SK-N-SH treated with all-trans-retinoic acid at 6 μM for 48 hours (cell line): ENCODE data around the gene PGC.

ENCODE experiments used
- ATAC-seq: fragments of 200-7000 bp; cut with Tn5 transposase; 3 replicates; pipeline ENCODE4 v1.9.1; 2020; ENCODE audit warnings: mild to moderate bottlenecking, moderate library complexity
- ARNTL ChIP-seq: fragments of 450-650 bp; formaldehyde crosslinking; IDR thresholded peaks from 2 replicates; pipeline ENCODE4 v1.5.0; 2020; ENCODE audit warnings: low read depth, mild to moderate bottlenecking, moderate library complexity, borderline replicate concordance
- CSDC2 ChIP-seq: fragments of 250-450 bp; sonication (Bioruptor Pico); IDR thresholded peaks from 2 replicates; pipeline ENCODE4 v1.5.0; 2020; ENCODE audit warnings: mild to moderate bottlenecking, moderate library complexity
- ESRRG ChIP-seq: fragments of 250-450 bp; sonication (Bioruptor Pico); IDR thresholded peaks from 2 replicates; pipeline ENCODE4 v1.6.1; 2021; ENCODE audit warnings: mild to moderate bottlenecking
- GLIS3 ChIP-seq: fragments of 250-450 bp; sonication (Bioruptor Pico); IDR thresholded peaks from 2 replicates; pipeline ENCODE4 v1.5.0; 2020; ENCODE audit warnings: mild to moderate bottlenecking, moderate library complexity
- ISL1 ChIP-seq: fragments of 250-450 bp; sonication (Bioruptor Pico); IDR thresholded peaks from 2 replicates; pipeline ENCODE4 v2.1.2; 2022; ENCODE audit warnings: mild to moderate bottlenecking, moderate library complexity
- PPARA ChIP-seq: fragments of 250-450 bp; sonication (Bioruptor Pico); IDR thresholded peaks from 2 replicates; pipeline ENCODE4 v1.5.0; 2020; ENCODE audit warnings: mild to moderate bottlenecking, borderline replicate concordance
- SNAI2 ChIP-seq: fragments of 250-450 bp; sonication (Bioruptor Pico); IDR thresholded peaks from 2 replicates; pipeline ENCODE4 v1.5.0; 2020; ENCODE audit warnings: mild to moderate bottlenecking, moderate library complexity
- TCF4 ChIP-seq: fragments of 250-450 bp; sonication (Bioruptor Pico); IDR thresholded peaks from 2 replicates; pipeline ENCODE4 v1.8.0; 2021; ENCODE audit warnings: mild to moderate bottlenecking, moderate library complexity, borderline replicate concordance
- TOX ChIP-seq: fragments of 250-450 bp; sonication (Bioruptor Pico); IDR thresholded peaks from 2 replicates; pipeline ENCODE4 v1.8.0; 2021; ENCODE audit warnings: mild to moderate bottlenecking, moderate library complexity, borderline replicate concordance
- ZFP3 ChIP-seq: fragments of 250-450 bp; sonication (Bioruptor Pico); IDR thresholded peaks from 2 replicates; pipeline ENCODE4 v1.5.0; 2020; ENCODE audit warnings: mild to moderate bottlenecking, moderate library complexity
- ZNF565 ChIP-seq: fragments of 450-650 bp; formaldehyde crosslinking; conservative IDR thresholded peaks from 2 replicates; pipeline ENCODE4 v1.5.0; 2020; ENCODE audit warnings: low read depth, mild to moderate bottlenecking, moderate library complexity
- TF ChIP-seq, protein P1 (sequence below): fragments of 250-450 bp; sonication (Bioruptor Pico); IDR thresholded peaks from 2 replicates; pipeline ENCODE4 v1.8.0; 2020; ENCODE audit warnings: mild to moderate bottlenecking, moderate library complexity, borderline replicate concordance
- TF ChIP-seq, protein P2 (sequence below): fragments of 250-450 bp; sonication (Bioruptor Pico); IDR thresholded peaks from 2 replicates; pipeline ENCODE4 v1.5.1; 2021; ENCODE audit warnings: mild to moderate bottlenecking, moderate library complexity
- TF ChIP-seq, protein P3 (sequence below): fragments of 250-450 bp; sonication (Bioruptor Pico); IDR thresholded peaks from 2 replicates; pipeline ENCODE4 v1.5.1; 2020; ENCODE audit warnings: low read depth, mild to moderate bottlenecking, moderate library complexity
- TF ChIP-seq, protein P4 (sequence below): fragments of 250-450 bp; sonication (Bioruptor Pico); IDR thresholded peaks from 2 replicates; pipeline ENCODE4 v1.8.0; 2021; ENCODE audit warnings: low read depth, mild to moderate bottlenecking, moderate library complexity, borderline replicate concordance
- TF ChIP-seq, protein P5 (sequence below): fragments of 250-450 bp; sonication (Bioruptor Pico); IDR thresholded peaks from 2 replicates; pipeline ENCODE4 v1.5.0; 2020; ENCODE audit warnings: mild to moderate bottlenecking, moderate library complexity

PGC gene

DNA sequence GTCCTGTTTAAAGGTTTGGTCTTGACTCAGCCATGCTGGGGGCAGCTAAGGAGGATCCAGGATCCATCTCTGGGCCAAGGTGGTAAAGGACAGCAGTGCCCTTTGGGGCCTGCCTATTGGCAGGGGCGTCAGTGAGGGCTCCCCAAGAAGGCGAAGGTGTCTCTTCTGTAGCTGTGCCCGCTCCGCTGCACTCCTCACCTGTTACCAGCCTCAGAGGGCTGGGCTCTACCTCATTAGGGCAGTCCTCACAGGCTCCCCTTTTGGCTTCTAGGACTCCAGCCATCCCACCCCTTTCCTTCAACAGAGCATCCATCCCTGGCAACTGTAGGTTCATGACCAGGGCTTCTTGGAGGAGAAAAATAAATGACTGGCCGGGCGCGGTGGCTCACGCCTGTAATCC, 22.2 kb upstream of the PGC start (continued):
- TF ChIP-seq, protein P1, sequence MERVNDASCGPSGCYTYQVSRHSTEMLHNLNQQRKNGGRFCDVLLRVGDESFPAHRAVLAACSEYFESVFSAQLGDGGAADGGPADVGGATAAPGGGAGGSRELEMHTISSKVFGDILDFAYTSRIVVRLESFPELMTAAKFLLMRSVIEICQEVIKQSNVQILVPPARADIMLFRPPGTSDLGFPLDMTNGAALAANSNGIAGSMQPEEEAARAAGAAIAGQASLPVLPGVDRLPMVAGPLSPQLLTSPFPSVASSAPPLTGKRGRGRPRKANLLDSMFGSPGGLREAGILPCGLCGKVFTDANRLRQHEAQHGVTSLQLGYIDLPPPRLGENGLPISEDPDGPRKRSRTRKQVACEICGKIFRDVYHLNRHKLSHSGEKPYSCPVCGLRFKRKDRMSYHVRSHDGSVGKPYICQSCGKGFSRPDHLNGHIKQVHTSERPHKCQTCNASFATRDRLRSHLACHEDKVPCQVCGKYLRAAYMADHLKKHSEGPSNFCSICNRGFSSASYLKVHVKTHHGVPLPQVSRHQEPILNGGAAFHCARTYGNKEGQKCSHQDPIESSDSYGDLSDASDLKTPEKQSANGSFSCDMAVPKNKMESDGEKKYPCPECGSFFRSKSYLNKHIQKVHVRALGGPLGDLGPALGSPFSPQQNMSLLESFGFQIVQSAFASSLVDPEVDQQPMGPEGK = no peak

DNA sequence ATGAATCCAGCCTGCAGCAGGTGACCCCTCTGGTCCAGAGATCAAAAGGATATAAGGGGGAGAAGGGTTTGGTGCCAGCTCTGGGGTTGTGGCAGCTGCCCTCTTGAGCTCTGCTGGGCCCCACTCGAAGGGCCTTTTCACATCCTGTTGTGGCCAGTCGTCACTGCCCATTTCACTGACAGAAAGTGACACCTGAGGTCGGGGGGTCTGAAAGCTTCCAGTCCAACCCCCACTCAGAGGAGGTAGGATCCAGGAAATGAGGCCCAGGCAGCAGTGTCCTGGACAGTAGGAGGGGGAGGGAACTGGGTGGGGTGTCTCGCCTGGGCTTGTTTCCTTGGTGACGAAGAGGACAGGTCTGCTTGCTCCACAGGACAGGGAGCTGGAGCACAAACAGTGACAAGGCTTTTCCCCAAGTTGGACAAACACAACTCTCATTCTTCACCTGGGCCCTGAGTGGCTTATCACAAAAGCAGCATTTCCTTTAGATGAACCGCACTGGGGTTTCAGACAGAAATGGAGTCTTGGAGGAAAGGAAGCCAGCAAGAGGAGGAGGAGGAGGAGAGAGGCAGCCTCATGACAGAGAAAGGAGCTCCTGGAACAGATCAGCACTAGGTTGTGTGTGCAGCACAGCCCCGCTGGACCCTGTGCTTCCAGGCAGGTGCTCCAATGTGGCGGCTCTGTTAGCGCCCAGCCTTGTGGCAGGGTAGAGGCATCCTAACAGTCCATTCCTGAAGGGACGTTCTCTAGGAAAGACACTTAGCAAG, 21.5 kb upstream of the PGC start:
- TF ChIP-seq, protein P2, sequence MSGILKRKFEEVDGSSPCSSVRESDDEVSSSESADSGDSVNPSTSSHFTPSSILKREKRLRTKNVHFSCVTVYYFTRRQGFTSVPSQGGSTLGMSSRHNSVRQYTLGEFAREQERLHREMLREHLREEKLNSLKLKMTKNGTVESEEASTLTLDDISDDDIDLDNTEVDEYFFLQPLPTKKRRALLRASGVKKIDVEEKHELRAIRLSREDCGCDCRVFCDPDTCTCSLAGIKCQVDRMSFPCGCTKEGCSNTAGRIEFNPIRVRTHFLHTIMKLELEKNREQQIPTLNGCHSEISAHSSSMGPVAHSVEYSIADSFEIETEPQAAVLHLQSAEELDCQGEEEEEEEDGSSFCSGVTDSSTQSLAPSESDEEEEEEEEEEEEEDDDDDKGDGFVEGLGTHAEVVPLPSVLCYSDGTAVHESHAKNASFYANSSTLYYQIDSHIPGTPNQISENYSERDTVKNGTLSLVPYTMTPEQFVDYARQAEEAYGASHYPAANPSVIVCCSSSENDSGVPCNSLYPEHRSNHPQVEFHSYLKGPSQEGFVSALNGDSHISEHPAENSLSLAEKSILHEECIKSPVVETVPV (CRISPR knock-in tag) = no peak
- TF ChIP-seq ZNF565 (CRISPR knock-in tag) (no peak), ZFP3 (CRISPR knock-in tag) (no peak), CSDC2 (CRISPR knock-in tag) (no peak), TCF4 (CRISPR knock-in tag) (no peak), SNAI2 (CRISPR knock-in tag) (no peak), ESRRG (CRISPR knock-in tag) (no peak), GLIS3 (no peak), TOX (CRISPR knock-in tag) (no peak), PPARA (CRISPR knock-in tag) (no peak), ARNTL (CRISPR knock-in tag) (no peak)
- TF ChIP-seq, protein P3, sequence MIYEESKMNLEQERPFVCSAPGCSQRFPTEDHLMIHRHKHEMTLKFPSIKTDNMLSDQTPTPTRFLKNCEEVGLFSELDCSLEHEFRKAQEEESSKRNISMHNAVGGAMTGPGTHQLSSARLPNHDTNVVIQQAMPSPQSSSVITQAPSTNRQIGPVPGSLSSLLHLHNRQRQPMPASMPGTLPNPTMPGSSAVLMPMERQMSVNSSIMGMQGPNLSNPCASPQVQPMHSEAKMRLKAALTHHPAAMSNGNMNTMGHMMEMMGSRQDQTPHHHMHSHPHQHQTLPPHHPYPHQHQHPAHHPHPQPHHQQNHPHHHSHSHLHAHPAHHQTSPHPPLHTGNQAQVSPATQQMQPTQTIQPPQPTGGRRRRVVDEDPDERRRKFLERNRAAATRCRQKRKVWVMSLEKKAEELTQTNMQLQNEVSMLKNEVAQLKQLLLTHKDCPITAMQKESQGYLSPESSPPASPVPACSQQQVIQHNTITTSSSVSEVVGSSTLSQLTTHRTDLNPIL (CRISPR knock-in tag) = no peak
- TF ChIP-seq, protein P1 = no peak
- TF ChIP-seq, protein P4, sequence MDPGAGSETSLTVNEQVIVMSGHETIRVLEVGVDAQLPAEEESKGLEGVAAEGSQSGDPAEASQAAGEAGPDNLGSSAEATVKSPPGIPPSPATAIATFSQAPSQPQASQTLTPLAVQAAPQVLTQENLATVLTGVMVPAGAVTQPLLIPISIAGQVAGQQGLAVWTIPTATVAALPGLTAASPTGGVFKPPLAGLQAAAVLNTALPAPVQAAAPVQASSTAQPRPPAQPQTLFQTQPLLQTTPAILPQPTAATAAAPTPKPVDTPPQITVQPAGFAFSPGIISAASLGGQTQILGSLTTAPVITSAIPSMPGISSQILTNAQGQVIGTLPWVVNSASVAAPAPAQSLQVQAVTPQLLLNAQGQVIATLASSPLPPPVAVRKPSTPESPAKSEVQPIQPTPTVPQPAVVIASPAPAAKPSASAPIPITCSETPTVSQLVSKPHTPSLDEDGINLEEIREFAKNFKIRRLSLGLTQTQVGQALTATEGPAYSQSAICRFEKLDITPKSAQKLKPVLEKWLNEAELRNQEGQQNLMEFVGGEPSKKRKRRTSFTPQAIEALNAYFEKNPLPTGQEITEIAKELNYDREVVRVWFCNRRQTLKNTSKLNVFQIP (CRISPR knock-in tag) = no peak
- TF ChIP-seq, all 23 proteins: peak for 0
- ATAC-seq = peak; percentile 19; the same call in 2 of the 3 replicates

DNA sequence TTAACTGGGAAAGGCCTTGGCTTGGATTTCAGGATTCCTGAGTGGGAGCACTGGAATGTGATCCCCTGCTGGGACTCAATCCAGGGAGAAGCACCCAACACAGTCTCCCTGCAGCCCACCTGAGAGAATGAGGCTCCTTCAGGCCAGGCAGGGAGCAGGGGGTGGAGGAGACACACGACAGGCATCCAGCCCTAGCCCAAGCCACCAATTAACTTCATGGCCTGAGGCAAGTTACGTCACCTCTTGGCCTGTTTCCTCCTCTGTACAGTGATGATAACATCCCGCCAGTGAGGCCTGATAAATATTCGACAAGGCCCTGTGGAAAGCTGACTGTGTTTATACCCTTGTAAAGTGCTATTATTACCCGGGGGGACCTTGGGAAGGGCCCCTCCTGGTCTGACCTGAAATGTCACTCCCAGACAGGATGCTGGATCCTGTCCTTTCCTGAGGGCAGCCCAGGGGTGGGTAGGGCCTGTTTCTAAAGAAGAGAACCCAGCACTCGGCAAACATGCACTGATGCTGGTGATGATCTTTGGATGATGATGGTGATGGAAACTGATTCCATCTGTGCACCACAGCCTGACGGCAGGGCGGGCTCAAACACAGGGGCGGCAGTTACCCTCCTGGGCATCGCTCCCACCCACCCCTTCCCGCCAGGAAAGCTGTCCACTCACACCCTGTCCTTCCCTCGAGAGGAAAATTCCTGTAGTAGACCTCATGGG, 20.1 kb upstream of the PGC start:
- TF ChIP-seq, protein P3 (CRISPR knock-in tag) = 0 out of 2 replicates have a peak, but pooled peaks have one; percentile 17
- TF ChIP-seq ISL1 (CRISPR knock-in tag) (0 out of 2 replicates have a peak, but pooled peaks have one; percentile 36), ESRRG (CRISPR knock-in tag) (0 out of 2 replicates have a peak, but pooled peaks have one; percentile 9), GLIS3 (no peak), SNAI2 (CRISPR knock-in tag) (0 out of 2 replicates have a peak, but pooled peaks have one; percentile 16), ZFP3 (CRISPR knock-in tag) (no peak), TOX (CRISPR knock-in tag) (no peak), TCF4 (CRISPR knock-in tag) (0 out of 2 replicates have a peak, but pooled peaks have one; percentile 47)
- TF ChIP-seq, protein P4 (CRISPR knock-in tag) = no peak
- TF ChIP-seq, protein P5, sequence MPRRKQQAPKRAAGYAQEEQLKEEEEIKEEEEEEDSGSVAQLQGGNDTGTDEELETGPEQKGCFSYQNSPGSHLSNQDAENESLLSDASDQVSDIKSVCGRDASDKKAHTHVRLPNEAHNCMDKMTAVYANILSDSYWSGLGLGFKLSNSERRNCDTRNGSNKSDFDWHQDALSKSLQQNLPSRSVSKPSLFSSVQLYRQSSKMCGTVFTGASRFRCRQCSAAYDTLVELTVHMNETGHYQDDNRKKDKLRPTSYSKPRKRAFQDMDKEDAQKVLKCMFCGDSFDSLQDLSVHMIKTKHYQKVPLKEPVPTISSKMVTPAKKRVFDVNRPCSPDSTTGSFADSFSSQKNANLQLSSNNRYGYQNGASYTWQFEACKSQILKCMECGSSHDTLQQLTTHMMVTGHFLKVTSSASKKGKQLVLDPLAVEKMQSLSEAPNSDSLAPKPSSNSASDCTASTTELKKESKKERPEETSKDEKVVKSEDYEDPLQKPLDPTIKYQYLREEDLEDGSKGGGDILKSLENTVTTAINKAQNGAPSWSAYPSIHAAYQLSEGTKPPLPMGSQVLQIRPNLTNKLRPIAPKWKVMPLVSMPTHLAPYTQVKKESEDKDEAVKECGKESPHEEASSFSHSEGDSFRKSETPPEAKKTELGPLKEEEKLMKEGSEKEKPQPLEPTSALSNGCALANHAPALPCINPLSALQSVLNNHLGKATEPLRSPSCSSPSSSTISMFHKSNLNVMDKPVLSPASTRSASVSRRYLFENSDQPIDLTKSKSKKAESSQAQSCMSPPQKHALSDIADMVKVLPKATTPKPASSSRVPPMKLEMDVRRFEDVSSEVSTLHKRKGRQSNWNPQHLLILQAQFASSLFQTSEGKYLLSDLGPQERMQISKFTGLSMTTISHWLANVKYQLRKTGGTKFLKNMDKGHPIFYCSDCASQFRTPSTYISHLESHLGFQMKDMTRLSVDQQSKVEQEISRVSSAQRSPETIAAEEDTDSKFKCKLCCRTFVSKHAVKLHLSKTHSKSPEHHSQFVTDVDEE (CRISPR knock-in tag) = peak; percentile 62
- TF ChIP-seq, protein P1 = no peak
- peak; percentile 64 for ATAC-seq
